OCI-M1 (cell line): ENCODE data around the gene DBET.
"Not testable (repeated sequence)": the region's sequence is repeated elsewhere in the genome, so short reads cannot be mapped to it uniquely, and the experiment has no call there.

ENCODE experiments used
- DNase-seq: peaks from one replicate; lab custom pipeline; 2025; lab: John Stamatoyannopoulos, UW

Gene DBET

GRCh38 chr4:190049378-190050239 lies 14.7 kb upstream of the DBET start:
- not testable (repeated sequence) for DNase-seq

GRCh38 chr4:190058997-190059396 lies 5.3 kb upstream of the DBET start:
- not testable (repeated sequence) for DNase-seq

DNA sequence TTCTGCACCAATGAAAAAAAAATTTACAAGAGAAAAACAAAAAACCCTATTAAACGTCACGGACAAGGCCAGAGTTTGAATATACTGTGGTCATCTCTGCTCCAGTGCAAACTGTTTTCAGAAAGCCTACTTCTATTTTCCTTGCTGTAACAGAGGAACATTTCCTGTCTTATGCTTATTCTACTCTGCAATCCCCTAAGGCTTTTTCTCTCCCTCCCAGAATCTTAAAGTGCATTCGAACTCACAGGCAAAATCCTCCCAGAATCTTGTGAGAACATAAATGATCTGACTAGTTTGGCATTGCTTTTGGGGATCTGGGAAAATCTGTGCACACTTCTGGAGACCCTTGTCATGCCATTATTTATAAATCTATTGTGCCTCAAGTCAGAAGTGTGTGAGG lies 503 bp downstream of the DBET start:
- not testable (repeated sequence) for DNase-seq

DNA sequence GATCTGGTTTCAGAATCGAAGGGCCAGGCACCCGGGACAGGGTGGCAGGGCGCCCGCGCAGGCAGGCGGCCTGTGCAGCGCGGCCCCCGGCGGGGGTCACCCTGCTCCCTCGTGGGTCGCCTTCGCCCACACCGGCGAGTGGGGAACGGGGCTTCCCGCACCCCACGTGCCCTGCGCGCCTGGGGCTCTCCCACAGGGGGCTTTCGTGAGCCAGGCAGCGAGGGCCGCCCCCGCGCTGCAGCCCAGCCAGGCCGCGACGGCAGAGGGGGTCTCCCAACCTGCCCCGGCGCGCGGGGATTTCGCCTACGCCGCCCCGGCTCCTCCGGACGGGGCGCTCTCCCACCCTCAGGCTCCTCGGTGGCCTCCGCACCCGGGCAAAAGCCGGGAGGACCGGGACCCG lies 4.0 kb downstream of the DBET start:
- not testable (repeated sequence) for DNase-seq

DNA sequence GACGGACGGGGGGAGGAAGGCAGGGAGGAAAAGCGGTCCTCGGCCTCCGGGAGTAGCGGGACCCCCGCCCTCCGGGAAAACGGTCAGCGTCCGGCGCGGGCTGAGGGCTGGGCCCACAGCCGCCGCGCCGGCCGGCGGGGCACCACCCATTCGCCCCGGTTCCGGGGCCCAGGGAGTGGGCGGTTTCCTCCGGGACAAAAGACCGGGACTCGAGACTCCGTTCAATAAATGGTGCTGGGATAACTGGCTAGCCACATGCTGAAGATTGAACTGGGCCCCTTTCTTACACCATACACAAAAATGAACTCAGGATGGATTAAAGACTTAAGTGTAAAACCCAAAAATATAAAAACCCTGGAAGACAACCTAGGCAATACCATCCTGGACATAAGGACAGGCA lies 28.8 kb downstream of the DBET start:
- not testable (repeated sequence) for DNase-seq

- DNase-seq: not testable (repeated sequence)
Observed at GRCh38 chr4:190094031-190094430, 29.7 kb downstream of the DBET start.

DNA sequence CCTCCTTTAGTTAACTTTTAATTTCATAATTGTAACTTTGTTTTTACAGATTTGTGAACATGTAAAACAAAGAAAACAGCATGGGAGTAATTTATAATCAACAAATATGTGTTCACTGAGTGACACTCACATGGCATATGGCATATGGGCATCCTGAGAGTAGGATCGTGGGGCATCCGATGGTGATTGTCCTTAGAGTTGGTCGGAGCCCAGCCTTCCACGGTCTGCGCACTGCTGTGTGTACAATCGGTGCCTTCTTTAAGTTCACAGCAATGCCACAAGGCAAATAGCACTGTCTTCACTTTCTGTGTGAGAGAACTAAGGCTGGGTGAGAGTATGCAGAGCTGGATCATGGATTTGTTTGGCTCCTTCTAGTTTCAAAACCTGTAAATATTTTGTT lies 31.0 kb downstream of the DBET start:
- DNase-seq: not testable (repeated sequence)

DNA sequence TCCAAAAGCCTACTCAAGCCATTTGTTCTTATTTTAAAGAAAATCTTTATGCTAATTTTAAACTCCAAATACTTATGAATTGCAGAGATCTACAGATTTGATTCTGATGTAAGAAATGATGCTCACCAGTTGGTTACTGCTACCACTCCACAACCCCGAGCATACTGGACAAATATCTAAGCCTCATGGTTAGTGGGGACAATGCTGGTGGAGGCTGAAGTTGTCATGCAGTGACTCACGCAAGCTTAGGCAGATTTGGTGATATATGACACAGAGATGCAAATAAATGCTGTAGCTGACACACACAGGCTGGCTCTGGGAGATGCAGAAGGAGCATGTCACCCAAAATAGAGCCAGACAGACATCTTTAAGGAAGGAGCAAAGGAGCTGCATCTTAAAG lies 35.3 kb downstream of the DBET start:
- not testable (repeated sequence) for DNase-seq

- DNase-seq: not testable (repeated sequence)
Observed at GRCh38 chr4:190101525-190101924, 37.2 kb downstream of the DBET start.

GRCh38 chr4:190106191-190106590 lies 41.9 kb downstream of the DBET start:
- not testable (repeated sequence) for DNase-seq

DNA sequence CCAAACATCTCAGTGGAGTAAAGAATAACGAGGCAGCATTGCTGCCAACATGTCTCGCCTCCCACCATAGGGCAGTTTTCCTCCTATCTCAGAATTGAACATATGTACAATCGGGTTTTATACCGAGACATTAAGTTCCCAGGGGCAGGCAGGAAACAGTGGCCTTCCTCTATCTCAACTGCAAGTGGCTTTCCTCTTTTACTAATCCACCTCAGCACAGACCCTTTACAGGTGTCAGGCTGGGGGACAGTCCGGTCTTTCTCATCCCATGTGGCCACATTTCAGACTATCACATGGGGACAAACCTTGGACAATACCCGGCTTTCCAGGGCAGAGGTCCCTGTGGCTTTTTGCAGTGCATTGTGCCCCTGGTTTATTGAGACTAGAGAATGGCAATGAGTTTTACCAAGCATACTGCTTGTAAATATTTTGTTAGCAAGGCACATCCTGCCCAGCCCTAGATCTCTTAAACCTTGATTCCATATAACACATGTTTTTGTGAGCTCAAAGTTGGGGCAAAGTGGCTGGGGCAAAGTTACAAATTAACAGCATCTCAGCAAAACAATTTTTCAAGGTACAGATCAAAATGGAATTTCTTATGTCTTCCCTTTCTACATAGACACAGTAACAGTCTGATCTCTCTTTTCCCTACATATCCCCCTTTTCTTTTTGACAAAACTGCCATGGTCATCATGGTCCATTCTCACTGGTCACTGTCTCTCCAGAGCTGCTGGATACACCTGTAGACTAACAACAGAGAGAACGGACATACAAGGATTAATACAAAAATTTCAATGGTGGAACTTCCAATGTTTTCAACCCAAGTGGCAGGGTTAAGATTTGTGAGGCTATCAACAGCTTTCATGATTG lies 42.5 kb downstream of the DBET start:
- DNase-seq: not testable (repeated sequence)

GRCh38 chr4:190107766-190108485 lies 43.6 kb downstream of the DBET start:
- DNase-seq: not testable (repeated sequence)

DNA sequence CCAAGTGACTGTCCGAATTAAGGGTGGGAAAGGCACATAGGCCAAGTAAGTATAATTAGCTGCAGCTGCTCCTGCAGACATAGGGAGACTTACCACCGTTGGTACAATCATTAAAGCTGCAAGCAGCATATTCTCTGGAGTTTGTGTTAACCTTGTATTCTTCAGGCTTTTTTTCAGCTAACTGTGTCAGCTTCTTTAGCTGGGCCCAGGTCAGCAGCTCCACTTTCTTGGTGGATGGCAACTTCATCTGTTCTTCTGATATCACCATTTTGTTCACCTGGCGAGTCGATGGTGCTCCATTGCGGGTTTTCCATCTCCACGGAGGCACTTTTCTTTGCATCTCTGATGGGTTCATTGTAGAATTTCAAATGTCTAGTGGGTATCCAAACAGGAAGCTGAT lies 44.5 kb downstream of the DBET start:
- not testable (repeated sequence) for DNase-seq

- not testable (repeated sequence) for DNase-seq
Observed at GRCh38 chr4:190109390-190110011, 45.2 kb downstream of the DBET start.

DNA sequence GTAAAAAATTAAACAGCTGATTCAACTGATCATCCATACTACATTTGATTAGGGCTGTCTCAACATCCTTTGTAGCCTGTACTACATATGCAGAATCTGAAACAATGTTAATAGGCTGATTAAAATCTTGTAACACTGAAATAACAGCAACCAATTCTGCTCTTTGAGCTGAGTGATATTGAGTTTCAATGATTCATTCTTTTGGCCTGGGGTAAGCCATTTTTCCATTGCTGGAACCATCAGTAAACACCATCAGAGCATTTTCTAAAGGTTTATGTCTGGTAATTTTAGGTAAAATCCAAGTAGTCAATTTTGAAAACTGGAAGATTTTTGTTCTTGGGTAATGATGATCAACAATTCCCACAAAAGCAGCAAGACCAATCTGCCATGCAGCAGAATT lies 45.7 kb downstream of the DBET start:
- not testable (repeated sequence) for DNase-seq

GRCh38 chr4:190110570-190111295 lies 46.4 kb downstream of the DBET start:
- not testable (repeated sequence) for DNase-seq

- DNase-seq: not testable (repeated sequence)
Observed at GRCh38 chr4:190112879-190113278, 48.6 kb downstream of the DBET start.

- not testable (repeated sequence) for DNase-seq
Observed at GRCh38 chr4:190114991-190115390, 50.7 kb downstream of the DBET start.
